Activated effector memory CD4-positive, alpha-beta T cell treated with anti-CD3 and anti-CD28 coated beads, Interleukin-2, amount 50 U/mL, for 16 hours (primary cell): Measurements from ENCODE around the gene MGAT5.

Source experiments
- DNase-seq: peaks from one replicate; pipeline ENCODE4 v3.0.0-alpha.2; 2020

MGAT5 gene

GRCh38 chr2:134341476-134341875 lies 87.6 kb downstream of the MGAT5 start:
- no peak for DNase-seq

GRCh38 chr2:134344954-134345697 lies 91.3 kb downstream of the MGAT5 start:
- DNase-seq: no peak

DNA sequence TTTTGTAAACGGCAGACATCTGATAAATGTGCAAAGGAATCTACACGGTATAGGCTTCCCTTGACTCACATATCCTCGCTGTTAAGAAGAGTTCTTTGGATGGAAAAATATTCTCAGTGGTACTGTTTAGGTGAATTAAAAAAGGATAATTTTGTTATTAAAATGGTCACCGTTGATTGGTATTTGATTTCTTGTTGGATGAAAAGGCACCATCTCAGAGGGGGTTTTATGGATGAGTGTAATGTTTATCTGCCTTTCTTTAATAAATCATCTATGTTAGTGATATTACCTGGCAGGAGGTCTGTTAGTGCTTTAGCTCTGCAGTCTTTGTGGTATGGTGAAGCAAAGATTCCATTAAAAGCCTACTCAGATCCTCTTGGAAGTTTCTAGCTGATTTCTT lies 92.3 kb downstream of the MGAT5 start:
- no peak for DNase-seq

DNA sequence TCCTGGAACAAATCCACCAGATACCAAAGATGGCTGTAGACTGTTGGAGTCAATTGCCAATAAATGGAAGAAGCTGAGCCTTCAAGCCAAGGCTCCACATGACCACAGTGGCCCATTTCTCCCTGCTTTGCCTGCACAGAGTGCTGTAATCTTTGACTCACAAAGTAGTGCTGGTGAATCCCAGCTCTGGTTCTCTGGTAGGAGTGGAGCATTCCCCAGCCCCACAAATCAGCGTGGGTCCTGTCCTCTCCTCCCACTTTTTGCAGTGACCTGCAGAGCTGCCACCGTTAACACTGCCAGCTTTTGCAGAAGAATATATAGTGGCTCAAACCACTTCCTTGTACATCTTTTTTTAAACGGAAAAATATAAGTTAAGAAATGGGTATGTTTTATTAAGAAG lies 93.9 kb downstream of the MGAT5 start:
- no peak for DNase-seq

DNA sequence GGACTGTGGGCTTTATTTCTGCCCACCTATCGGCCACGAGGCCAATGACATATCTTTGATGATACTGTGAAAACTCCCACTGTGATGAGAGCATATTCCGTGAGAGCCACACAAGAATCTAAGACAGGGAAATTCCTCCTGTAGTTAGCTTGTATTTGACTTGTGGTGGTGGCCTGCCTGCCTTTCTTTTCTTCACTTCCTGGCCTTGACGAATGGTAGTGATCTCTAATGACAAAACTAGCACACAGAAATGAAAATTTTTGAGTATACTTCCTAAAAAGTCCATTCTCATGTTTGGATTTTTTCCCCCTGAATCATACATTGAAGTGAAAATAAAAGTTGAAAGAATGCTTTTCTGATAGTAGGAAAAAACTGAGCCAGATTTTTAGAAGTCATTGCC lies 94.4 kb downstream of the MGAT5 start:
- DNase-seq: no peak

GRCh38 chr2:134348760-134349159 lies 94.9 kb downstream of the MGAT5 start:
- DNase-seq: no peak

- no peak for DNase-seq
Observed at GRCh38 chr2:134351016-134351415, 97.1 kb downstream of the MGAT5 start.

DNA sequence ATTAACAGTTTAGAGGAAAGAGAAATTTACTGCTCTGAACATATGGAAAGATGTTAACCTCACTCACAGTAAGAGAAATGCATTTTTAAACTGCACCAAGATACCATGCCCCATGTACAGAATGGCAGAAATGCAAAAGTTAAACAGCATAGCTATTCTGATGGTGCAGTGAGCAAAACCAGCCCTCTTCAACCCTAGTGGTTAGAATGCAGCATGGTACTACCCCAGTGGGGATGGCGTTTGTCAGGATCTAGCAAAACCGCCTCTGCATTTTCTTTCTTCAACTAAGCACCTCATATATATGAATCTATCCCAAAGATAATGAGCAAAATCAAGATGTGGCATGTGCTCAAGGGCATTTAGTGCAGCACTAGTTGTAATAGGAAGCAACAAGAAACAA lies 98.0 kb downstream of the MGAT5 start:
- DNase-seq: no peak

DNA sequence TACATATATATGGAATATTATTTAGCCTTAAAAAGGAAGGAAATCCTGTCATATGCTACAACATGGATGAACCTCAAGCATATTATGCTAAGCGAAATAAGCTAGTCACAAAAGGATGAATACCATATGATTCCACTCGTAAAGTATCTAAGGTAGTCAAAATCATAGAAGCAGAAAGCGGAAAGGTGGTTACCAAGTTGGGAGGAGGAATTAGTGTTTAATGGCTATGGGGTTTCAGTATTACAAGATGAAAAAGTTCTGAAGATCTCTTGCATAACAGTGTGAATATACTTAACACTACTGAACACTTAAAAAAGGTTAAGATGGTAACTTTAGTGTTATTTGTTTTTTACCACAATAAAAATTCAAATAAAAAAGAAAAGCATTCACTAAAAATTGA lies 99.0 kb downstream of the MGAT5 start:
- DNase-seq: no peak

GRCh38 chr2:134354611-134355010 lies 100.7 kb downstream of the MGAT5 start:
- no peak for DNase-seq

- no peak for DNase-seq
Observed at GRCh38 chr2:134357814-134358213, 103.9 kb downstream of the MGAT5 start.

GRCh38 chr2:134359367-134360081 lies 105.7 kb downstream of the MGAT5 start:
- DNase-seq: no peak

GRCh38 chr2:134360745-134361487 lies 107.0 kb downstream of the MGAT5 start:
- DNase-seq: no peak

GRCh38 chr2:134361648-134362047 lies 107.8 kb downstream of the MGAT5 start:
- no peak for DNase-seq

- no peak for DNase-seq
Observed at GRCh38 chr2:134362152-134362668, 108.3 kb downstream of the MGAT5 start.

GRCh38 chr2:134362740-134363139 lies 108.9 kb downstream of the MGAT5 start:
- DNase-seq: no peak

- no peak for DNase-seq
Observed at GRCh38 chr2:134365356-134365755, 111.5 kb downstream of the MGAT5 start.

GRCh38 chr2:134366359-134366758 lies 112.5 kb downstream of the MGAT5 start:
- DNase-seq: no peak

DNA sequence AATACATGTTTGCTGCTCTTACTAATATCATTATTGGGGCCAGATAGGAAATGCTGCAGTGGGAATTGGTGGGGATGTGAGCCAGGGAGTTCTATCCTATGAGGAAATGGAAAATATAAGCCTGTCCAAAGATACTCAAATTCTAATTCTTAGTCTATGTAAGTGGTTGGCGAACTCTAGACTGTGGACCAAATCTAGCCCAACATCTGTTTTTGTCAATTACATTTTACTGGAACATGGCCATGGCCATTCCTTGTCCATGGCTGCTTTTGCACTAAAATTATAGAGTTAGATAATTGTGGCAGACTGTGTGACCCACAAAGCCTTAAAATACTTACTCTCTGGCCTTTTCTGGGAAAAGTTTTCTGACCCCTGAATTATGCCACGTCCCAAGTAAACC lies 113.3 kb downstream of the MGAT5 start:
- no peak for DNase-seq

DNA sequence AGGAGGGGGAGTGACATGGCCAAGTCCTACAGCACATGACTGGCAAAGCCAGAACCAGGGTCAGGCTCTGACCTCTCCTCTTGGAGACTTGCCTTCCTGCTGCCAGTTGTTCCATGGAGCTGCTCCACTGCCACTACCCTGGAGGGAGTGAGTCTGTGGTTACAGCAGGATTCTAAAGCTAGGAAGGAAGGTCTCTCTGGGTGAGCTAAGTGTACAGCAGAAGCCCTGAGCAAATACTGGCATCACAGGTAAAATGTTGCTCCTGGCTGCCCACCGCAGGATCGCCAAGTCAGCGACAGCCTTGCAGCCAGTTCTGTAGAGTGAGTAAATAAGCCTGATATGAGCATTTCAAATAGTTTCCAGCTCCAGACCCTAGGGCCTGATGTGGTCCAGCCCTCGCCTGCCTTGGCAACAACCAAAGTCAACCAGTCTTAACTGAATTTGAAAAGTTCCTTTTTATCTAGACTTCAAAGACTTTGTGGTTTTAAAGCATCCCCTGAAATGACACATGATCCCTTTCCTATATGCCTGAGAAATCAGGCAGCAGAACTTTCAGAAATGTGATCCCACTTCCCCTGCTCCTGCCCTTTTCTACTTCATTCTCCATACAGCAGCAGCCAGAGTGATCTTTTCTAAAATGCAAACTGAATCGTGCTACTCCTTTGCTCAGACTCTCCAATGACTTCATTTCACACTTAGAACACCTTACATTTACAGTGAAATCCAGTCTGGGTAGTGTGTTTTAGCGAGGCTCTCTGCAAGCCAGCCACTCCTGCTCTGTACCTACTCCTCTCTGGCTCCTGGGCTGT lies 114.3 kb downstream of the MGAT5 start:
- no peak for DNase-seq

GRCh38 chr2:134369220-134369902 lies 115.5 kb downstream of the MGAT5 start:
- DNase-seq: no peak
